ENCODE measurements around the gene PTPN4. TPM values are rescaled to one million over a fixed set of nuclear protein-coding genes. Genes with fewer than 3 reads are reported as not detected.

The PTPN4 gene
- total and polyA plus RNA-seq, 2 donors (not counting 3 experiments of a cell fraction or from before 2014, with no cell fraction given) = 6.8 to 29.6 TPM

DNA sequence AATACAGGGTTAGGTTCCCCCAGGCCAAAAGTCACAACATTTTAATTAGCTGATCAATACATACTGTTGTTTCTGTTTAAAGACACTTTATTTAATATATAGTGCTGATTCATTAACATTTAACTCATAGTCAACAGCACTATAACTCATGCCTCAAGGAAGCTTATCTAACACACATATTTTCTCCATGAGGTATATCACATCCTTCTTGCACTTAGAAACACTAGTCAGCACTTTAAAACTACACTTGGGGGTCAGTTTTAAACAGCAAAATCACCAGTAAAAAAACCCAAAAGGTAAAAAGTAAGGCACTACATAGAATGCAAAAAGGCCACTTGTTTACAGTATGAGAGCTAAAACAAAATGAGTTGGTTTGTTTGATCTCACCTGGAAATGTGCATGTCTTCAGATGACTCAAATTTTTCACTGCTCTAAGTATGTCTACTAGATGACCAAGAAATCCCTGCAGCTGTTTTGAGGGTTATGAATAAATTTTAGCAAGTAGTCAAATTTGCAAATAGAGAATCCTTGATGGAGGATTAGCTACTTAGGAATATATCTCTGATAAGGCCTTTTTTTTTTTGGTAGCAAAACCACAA, 199.0 kb downstream of the PTPN4 start:
- Histone ChIP-seq H4K20me1 (replicated peaks; ENCODE audit: control insufficient read depth, extremely low read depth, insufficient read depth, low read length) (no peaks in the 10 kb centered on the region), H3K9ac (replicated peaks; ENCODE audit: extremely low read depth, insufficient read depth, low read length) (no peak overlapping the region), H3K9me3 (replicated peaks; ENCODE audit: control insufficient read depth, insufficient read depth, low read length) (no peaks in the 10 kb centered on the region), H3K4me3 (replicated peaks in 1 of 3; ENCODE audit: insufficient read depth in 1 of 3, low read depth in 1 of 3, low read length in 3 of 3) (no peak overlapping the region), H3K9me1 (replicated peaks; ENCODE audit: control insufficient read depth, extremely low read depth, insufficient read depth, low read length) (no peaks in the 10 kb centered on the region), H3K4me1 (ENCODE audit: control insufficient read depth, extremely low read depth, insufficient read depth, low read length) (no peaks in the 10 kb centered on the region), H3K27me3 (ENCODE audit: control insufficient read depth in 2 of 2, insufficient read depth in 2 of 2, low read length in 2 of 2) (no peaks in the 10 kb centered on the region), H3K79me2 (ENCODE audit: control insufficient read depth, insufficient read depth, low read length) (no peaks in the 10 kb centered on the region), H3K4me2 (ENCODE audit: insufficient read depth, low read length) (no peak overlapping the region), H2AFZ (ENCODE audit: low read depth, low read length) (no peak overlapping the region), H3K36me3 (ENCODE audit: control insufficient read depth in 2 of 2, extremely low read depth in 1 of 2, insufficient read depth in 2 of 2, low read length in 2 of 2) (peaks cover 4 to 6% of the 10 kb centered on the region in 2 experiments), H3K27ac (ENCODE audit: insufficient read depth, low read depth, low read length) (no peak overlapping the region)
- POLR2A ChIA-PET = interaction anchor here (0.7 kb wide), 1 partner anchor 318 kb away, joined by 4 read pairs; no protein-coding TSS in a partner anchor
- DNase-seq (ENCODE audit: low read depth, low spot score) = no peak
- CTCF ChIA-PET = interaction anchor here (0.8 to 1.7 kb wide), 3 partner anchors 12 to 216 kb away, joined by 3 to 6 read pairs (median 3); no protein-coding TSS in a partner anchor
- intact Hi-C loops (cut with micrococcal nuclease) (no loop called here), dilution Hi-C loops (cut with MboI; ENCODE audit: extremely low pct_ligation_motif_present, low sequenced_read_pairs) (no loop called here)
- BruUV-seq (replicated peaks) = no TSS peak
- FAIRE-seq = no peak
- no peak for TF ChIP-seq POLR2A (IDR thresholded peaks at IDR 0.05; ENCODE audit: low read depth, low read length)
- no peak for TF ChIP-seq GATA2 (IDR thresholded peaks at IDR 0.05; ENCODE audit: insufficient read depth, insufficient read length, low read depth, low read length)
- no peak for TF ChIP-seq POLR2AphosphoS5 (IDR thresholded peaks at IDR 0.05; ENCODE audit: insufficient read depth, low read depth, low read length)
- no peak for TF ChIP-seq JUN (IDR thresholded peaks at IDR 0.05; ENCODE audit: borderline replicate concordance, insufficient read depth, insufficient read length, low read depth)
- TF ChIP-seq EZH2 (IDR thresholded peaks at IDR 0.05; ENCODE audit: borderline replicate concordance, low read depth, low read length, severe bottlenecking) = no peak
- TF ChIP-seq, protein P1, sequence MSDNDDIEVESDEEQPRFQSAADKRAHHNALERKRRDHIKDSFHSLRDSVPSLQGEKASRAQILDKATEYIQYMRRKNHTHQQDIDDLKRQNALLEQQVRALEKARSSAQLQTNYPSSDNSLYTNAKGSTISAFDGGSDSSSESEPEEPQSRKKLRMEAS (IDR thresholded peaks at IDR 0.05; ENCODE audit: insufficient read depth, insufficient read length) = no peak
- no peak for TF ChIP-seq MYC (IDR thresholded peaks at IDR 0.05; ENCODE audit: low read depth, low read length)

DNA sequence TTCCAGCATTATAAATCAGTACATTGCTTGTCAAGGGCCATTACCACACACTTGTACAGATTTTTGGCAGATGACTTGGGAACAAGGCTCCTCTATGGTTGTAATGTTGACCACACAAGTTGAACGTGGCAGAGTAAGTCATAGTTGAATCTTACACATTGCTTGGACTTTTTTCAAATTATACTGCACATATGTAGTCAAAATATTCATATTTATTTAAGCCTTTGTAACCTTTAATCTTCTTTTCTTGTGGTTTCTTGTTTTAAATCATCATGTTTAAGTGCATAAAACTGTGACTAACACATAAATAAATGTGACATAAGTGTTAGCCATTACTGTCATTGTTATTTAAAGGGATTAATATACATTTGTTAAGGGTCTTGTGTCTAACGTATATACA, 201.1 kb downstream of the PTPN4 start:
- Histone ChIP-seq H3K27me3 (ENCODE audit: control insufficient read depth in 2 of 2, insufficient read depth in 2 of 2, low read length in 2 of 2) (no peaks in the 10 kb centered on the region), H3K9ac (replicated peaks; ENCODE audit: extremely low read depth, insufficient read depth, low read length) (no peak overlapping the region), H3K36me3 (ENCODE audit: control insufficient read depth in 2 of 2, extremely low read depth in 1 of 2, insufficient read depth in 2 of 2, low read length in 2 of 2) (peaks cover 4 to 6% of the 10 kb centered on the region in 2 experiments), H2AFZ (ENCODE audit: low read depth, low read length) (no peak overlapping the region), H3K4me3 (replicated peaks in 1 of 3; ENCODE audit: insufficient read depth in 1 of 3, low read depth in 1 of 3, low read length in 3 of 3) (no peak overlapping the region), H3K9me3 (replicated peaks; ENCODE audit: control insufficient read depth, insufficient read depth, low read length) (no peaks in the 10 kb centered on the region), H3K4me2 (ENCODE audit: insufficient read depth, low read length) (no peak overlapping the region), H3K4me1 (ENCODE audit: control insufficient read depth, extremely low read depth, insufficient read depth, low read length) (no peaks in the 10 kb centered on the region), H3K9me1 (replicated peaks; ENCODE audit: control insufficient read depth, extremely low read depth, insufficient read depth, low read length) (no peaks in the 10 kb centered on the region), H3K79me2 (ENCODE audit: control insufficient read depth, insufficient read depth, low read length) (no peaks in the 10 kb centered on the region), H4K20me1 (replicated peaks; ENCODE audit: control insufficient read depth, extremely low read depth, insufficient read depth, low read length) (no peaks in the 10 kb centered on the region), H3K27ac (ENCODE audit: insufficient read depth, low read depth, low read length) (no peak overlapping the region)
- no peak for DNase-seq (ENCODE audit: low read depth, low spot score)
- no peak for FAIRE-seq
- CTCF ChIA-PET = no interaction called here
- no peak for TF ChIP-seq EZH2 (IDR thresholded peaks at IDR 0.05; ENCODE audit: borderline replicate concordance, low read depth, low read length, severe bottlenecking)
- no peak for TF ChIP-seq POLR2A (IDR thresholded peaks at IDR 0.05; ENCODE audit: low read depth, low read length)
- no peak for TF ChIP-seq FOS (IDR thresholded peaks at IDR 0.05; ENCODE audit: borderline replicate concordance, insufficient read depth, low read length)
- no peak for TF ChIP-seq JUN (IDR thresholded peaks at IDR 0.05; ENCODE audit: borderline replicate concordance, insufficient read depth, insufficient read length, low read depth)
- TF ChIP-seq, protein P2, sequence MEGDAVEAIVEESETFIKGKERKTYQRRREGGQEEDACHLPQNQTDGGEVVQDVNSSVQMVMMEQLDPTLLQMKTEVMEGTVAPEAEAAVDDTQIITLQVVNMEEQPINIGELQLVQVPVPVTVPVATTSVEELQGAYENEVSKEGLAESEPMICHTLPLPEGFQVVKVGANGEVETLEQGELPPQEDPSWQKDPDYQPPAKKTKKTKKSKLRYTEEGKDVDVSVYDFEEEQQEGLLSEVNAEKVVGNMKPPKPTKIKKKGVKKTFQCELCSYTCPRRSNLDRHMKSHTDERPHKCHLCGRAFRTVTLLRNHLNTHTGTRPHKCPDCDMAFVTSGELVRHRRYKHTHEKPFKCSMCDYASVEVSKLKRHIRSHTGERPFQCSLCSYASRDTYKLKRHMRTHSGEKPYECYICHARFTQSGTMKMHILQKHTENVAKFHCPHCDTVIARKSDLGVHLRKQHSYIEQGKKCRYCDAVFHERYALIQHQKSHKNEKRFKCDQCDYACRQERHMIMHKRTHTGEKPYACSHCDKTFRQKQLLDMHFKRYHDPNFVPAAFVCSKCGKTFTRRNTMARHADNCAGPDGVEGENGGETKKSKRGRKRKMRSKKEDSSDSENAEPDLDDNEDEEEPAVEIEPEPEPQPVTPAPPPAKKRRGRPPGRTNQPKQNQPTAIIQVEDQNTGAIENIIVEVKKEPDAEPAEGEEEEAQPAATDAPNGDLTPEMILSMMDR (IDR thresholded peaks at IDR 0.05; ENCODE audit: extremely low read depth in 1 of 2, insufficient read depth in 1 of 2, low read depth in 1 of 2, low read length in 2 of 2) = no peak
- TF ChIP-seq, protein P1 (IDR thresholded peaks at IDR 0.05; ENCODE audit: insufficient read depth, insufficient read length) = no peak
- no peak for TF ChIP-seq POLR2AphosphoS5 (IDR thresholded peaks at IDR 0.05; ENCODE audit: insufficient read depth, low read depth, low read length)
- no peak for TF ChIP-seq MYC (IDR thresholded peaks at IDR 0.05; ENCODE audit: low read depth, low read length)
- no peak for TF ChIP-seq GATA2 (IDR thresholded peaks at IDR 0.05; ENCODE audit: insufficient read depth, insufficient read length, low read depth, low read length)
- dilution Hi-C loops (cut with MboI; ENCODE audit: extremely low pct_ligation_motif_present, low sequenced_read_pairs) = no loop called here
- POLR2A ChIA-PET = no interaction called here
- intact Hi-C loops (cut with micrococcal nuclease) = no loop called here
- BruUV-seq (replicated peaks) = no TSS peak
